Naive B cell (primary cell): Measurements from ENCODE around the gene FGFR3. TPM values are rescaled to one million over a fixed set of nuclear protein-coding genes. Genes with fewer than 3 reads are reported as not detected.
A peak's percentile ranks its signal among the peaks of the same experiment; 100 is the strongest.

Experiments used
- ATAC-seq, 2 donors: fragments of 150-1000 bp; cut with Tn5 transposase; 2 replicates each; pipeline ENCODE4 v1.10.0; 2021; ENCODE audit warnings: low read depth in 2 of 2, mild to moderate bottlenecking in 2 of 2, moderate library complexity in 2 of 2
- DNase-seq: peaks from one replicate; pipeline ENCODE4 v3.0.0; 2022
- H3K27ac Mint-ChIP-seq, 6 donors: one replicate each; pipeline ENCODE4 v1.8.0; 2020 to 2022; ENCODE audit warnings: mild to moderate bottlenecking in 6 of 6, mixed read lengths in 6 of 6, moderate library complexity in 5 of 6, inconsistent platforms in 2 of 6
- H3K27me3 Mint-ChIP-seq, 3 donors: one replicate each; pipeline ENCODE4 v1.8.0; 2021 to 2022; ENCODE audit warnings: mixed read lengths in 3 of 3, mild to moderate bottlenecking in 1 of 3
- H3K36me3 Mint-ChIP-seq, 2 donors: one replicate each; pipeline ENCODE4 v1.8.0; 2020 to 2022; ENCODE audit warnings: mixed read lengths in 2 of 2, inconsistent platforms in 1 of 2, mild to moderate bottlenecking in 1 of 2
- H3K4me1 Mint-ChIP-seq, 3 donors: one replicate each; pipeline ENCODE4 v1.8.0; 2020 to 2022; ENCODE audit warnings: mixed read lengths in 3 of 3, inconsistent platforms in 1 of 3, mild to moderate bottlenecking in 1 of 3, moderate library complexity in 1 of 3
- H3K4me3 Mint-ChIP-seq, 8 donors: one replicate each; pipeline ENCODE4 v1.8.0; 2020 to 2022; ENCODE audit warnings: mild to moderate bottlenecking in 8 of 8, mixed read lengths in 8 of 8, moderate library complexity in 8 of 8, inconsistent platforms in 2 of 8
- H3K9me3 Mint-ChIP-seq, 7 donors: one replicate each; pipeline ENCODE4 v1.8.0; 2020 to 2022; ENCODE audit warnings: mixed read lengths in 7 of 7, mild to moderate bottlenecking in 5 of 7, inconsistent platforms in 2 of 7, moderate library complexity in 1 of 7
- polyA plus RNA-seq, 6 donors: library from polyadenylated mRNA; unstranded; fragments of 300-500 nt; fragmentation: Illumina TruSeq; gene quantifications; one replicate each; pipeline ENCODE4 v1.2.3, GENCODE V29; 2021; ENCODE audit warnings: low read depth in 6 of 6

The FGFR3 gene
- polyA plus RNA-seq, 6 donors from 2014 or later, result 0.07 TPM; not detected in 5

- H3K36me3 Mint-ChIP-seq, result no peaks in the 10 kb centered on the region
These were observed 58.1 kb downstream of the FGFR3 start for GRCh38 chr4:1851160-1851559.

GRCh38 chr4:1851575-1852410 is 58.7 kb downstream of the FGFR3 start:
- no peaks in the 10 kb centered on the region for H3K36me3 Mint-ChIP-seq
- peak overlapping the region in 2 of 8 donors; percentile 59 to 74 for H3K4me3 Mint-ChIP-seq
- no peak for DNase-seq
- peak overlapping the region in 2 of 6 donors; percentile 54 to 83 for H3K27ac Mint-ChIP-seq
- H3K4me1 Mint-ChIP-seq, result peaks cover 22 to 32% (median 31%) of the 10 kb centered on the region in 3 donors
- no peaks in the 10 kb centered on the region for H3K9me3 Mint-ChIP-seq
- no peak for ATAC-seq
- H3K27me3 Mint-ChIP-seq, result no peaks in the 10 kb centered on the region

More at GRCh38 chr4:1851160-1851559, 58.1 kb downstream of the FGFR3 start:
- H3K4me1 Mint-ChIP-seq, result peaks cover 24 to 36% (median 32%) of the 10 kb centered on the region in 3 donors
- H3K9me3 Mint-ChIP-seq, result no peaks in the 10 kb centered on the region
- H3K27ac Mint-ChIP-seq, result no peak overlapping the region
- H3K27me3 Mint-ChIP-seq, result no peaks in the 10 kb centered on the region
- peak overlapping the region in 2 of 8 donors; percentile 68 to 74 for H3K4me3 Mint-ChIP-seq
- DNase-seq (no peak), ATAC-seq (no peak)

GRCh38 chr4:1852904-1853623 is 60.0 kb downstream of the FGFR3 start:
- Mint-ChIP-seq H3K36me3 (no peaks in the 10 kb centered on the region), H3K27me3 (no peaks in the 10 kb centered on the region), H3K9me3 (no peaks in the 10 kb centered on the region), H3K27ac (peak overlapping the region in 4 of 6 donors; percentile 21 to 80 (median 69)), H3K4me1 (peaks cover 26 to 41% (median 35%) of the 10 kb centered on the region in 3 donors), H3K4me3 (peak overlapping the region in 5 of 8 donors; percentile 3 to 84 (median 53))
- DNase-seq (no peak), ATAC-seq (no peak)

- peak overlapping the region; percentile 70 to 90 (median 86) for H3K4me3 Mint-ChIP-seq
- no peaks in the 10 kb centered on the region for H3K36me3 Mint-ChIP-seq
- ATAC-seq (no peak), DNase-seq (no peak)
- H3K9me3 Mint-ChIP-seq, result no peaks in the 10 kb centered on the region
- peaks cover 30 to 42% (median 40%) of the 10 kb centered on the region in 3 donors for H3K4me1 Mint-ChIP-seq
- H3K27ac Mint-ChIP-seq, result peak overlapping the region in 5 of 6 donors; percentile 41 to 89 (median 78)
- H3K27me3 Mint-ChIP-seq, result no peaks in the 10 kb centered on the region
These were observed 61.7 kb downstream of the FGFR3 start for GRCh38 chr4:1854752-1855151.

GRCh38 chr4:1855333-1856070 is 62.4 kb downstream of the FGFR3 start:
- H3K27me3 Mint-ChIP-seq, result no peaks in the 10 kb centered on the region
- H3K9me3 Mint-ChIP-seq, result no peaks in the 10 kb centered on the region
- peak overlapping the region; percentile 75 to 93 (median 86) for H3K4me3 Mint-ChIP-seq
- DNase-seq (no peak), ATAC-seq (peak; percentile 32 to 35)
- no peaks in the 10 kb centered on the region for H3K36me3 Mint-ChIP-seq
- H3K27ac Mint-ChIP-seq, result peak overlapping the region in 3 of 6 donors; percentile 75 to 89 (median 85)
- H3K4me1 Mint-ChIP-seq, result peaks cover 30 to 42% (median 40%) of the 10 kb centered on the region in 3 donors

GRCh38 chr4:1856071-1856942 is 63.2 kb downstream of the FGFR3 start, which contains the start of gene LETM1:
Gene LETM1, minus strand, starts transcription at chr4:1856156. Its CDS starts 206 bp downstream, at chr4:1855950.
- Mint-ChIP-seq H3K27ac (peak within 1 kb of the TSS in 4 of 6 donors; percentile 41 to 89 (median 80)), H3K4me1 (peaks cover 30 to 46% (median 40%) of the 10 kb centered on the region in 3 donors), H3K27me3 (no peaks in the 10 kb centered on the region), H3K36me3 (no peaks in the 10 kb centered on the region), H3K4me3 (peak within 1 kb of the TSS; percentile 75 to 93 (median 86)), H3K9me3 (no peaks in the 10 kb centered on the region)
- DNase-seq (peak; percentile 92), ATAC-seq (peak; percentile 97 to 98)

- no peak for DNase-seq
- ATAC-seq, result no peak
- Mint-ChIP-seq H3K4me3 (peak overlapping the region; percentile 73 to 93 (median 83)), H3K9me3 (no peaks in the 10 kb centered on the region), H3K27me3 (no peaks in the 10 kb centered on the region), H3K4me1 (peaks cover 31 to 47% (median 42%) of the 10 kb centered on the region in 3 donors), H3K36me3 (no peaks in the 10 kb centered on the region), H3K27ac (peak overlapping the region in 2 of 6 donors; percentile 36 to 70)
These were observed 64.0 kb downstream of the FGFR3 start for GRCh38 chr4:1856943-1857699.

GRCh38 chr4:1857931-1858330 is 64.8 kb downstream of the FGFR3 start:
- Mint-ChIP-seq H3K36me3 (no peaks in the 10 kb centered on the region), H3K27ac (peak overlapping the region in 1 of 6 donors; percentile 34), H3K27me3 (no peaks in the 10 kb centered on the region), H3K9me3 (no peaks in the 10 kb centered on the region), H3K4me1 (peaks cover 35 to 47% (median 40%) of the 10 kb centered on the region in 3 donors), H3K4me3 (peak overlapping the region in 2 of 8 donors; percentile 83 to 92)
- ATAC-seq, result no peak
- DNase-seq, result no peak

Other genes starting within 250 kb of the FGFR3 start
- 1 to 10 TPM; 1.5 to 2.9 (median 2.4) TPM for gene FAM53A, start 109.0 kb upstream of the FGFR3 start, polyA plus RNA-seq
- 10 to 100 TPM; 32.7 to 50.5 (median 43.4) TPM for gene SLBP, start 81.0 kb upstream of the FGFR3 start, polyA plus RNA-seq
- gene TMEM129, start 72.0 kb upstream of the FGFR3 start, polyA plus RNA-seq, result 10 to 100 TPM; 29.6 to 43.7 (median 34.7) TPM
- 10 to 100 TPM; 15.0 to 21.0 (median 17.2) TPM for gene TACC3, start 71.8 kb upstream of the FGFR3 start, polyA plus RNA-seq
- gene LETM1, start 62.9 kb downstream of the FGFR3 start, polyA plus RNA-seq, result 10 to 100 TPM in 4 of 6 donors, 1 to 10 TPM in 2; 2.9 to 15.1 (median 10.8) TPM
- 10 to 100 TPM in 1 of 6 donors, 1 to 10 TPM in 5; 2.0 to 15.7 (median 5.3) TPM for gene NSD2, start 78.1 kb downstream of the FGFR3 start, polyA plus RNA-seq
- 10 to 100 TPM; 11.0 to 42.3 (median 25.4) TPM for gene NELFA, start 215.7 kb downstream of the FGFR3 start, polyA plus RNA-seq